Astrocyte (in vitro differentiated cells and primary cell): ENCODE measurements around the gene NEK2.

Experiments used
- CTCF ChIP-seq: IDR thresholded peaks from 2 replicates; pipeline ENCODE4 v1.5.1; 2011; ENCODE audit warnings: low read depth, mild to moderate bottlenecking, inconsistent platforms, low read length, moderate library complexity; ENCODE audit not compliant: insufficient read depth
- EZH2 ChIP-seq: IDR thresholded peaks from 2 replicates; pipeline ENCODE4 v1.6.1; 2012; ENCODE audit warnings: mild to moderate bottlenecking, low read length, inconsistent platforms; ENCODE audit not compliant: insufficient read depth

DNA sequence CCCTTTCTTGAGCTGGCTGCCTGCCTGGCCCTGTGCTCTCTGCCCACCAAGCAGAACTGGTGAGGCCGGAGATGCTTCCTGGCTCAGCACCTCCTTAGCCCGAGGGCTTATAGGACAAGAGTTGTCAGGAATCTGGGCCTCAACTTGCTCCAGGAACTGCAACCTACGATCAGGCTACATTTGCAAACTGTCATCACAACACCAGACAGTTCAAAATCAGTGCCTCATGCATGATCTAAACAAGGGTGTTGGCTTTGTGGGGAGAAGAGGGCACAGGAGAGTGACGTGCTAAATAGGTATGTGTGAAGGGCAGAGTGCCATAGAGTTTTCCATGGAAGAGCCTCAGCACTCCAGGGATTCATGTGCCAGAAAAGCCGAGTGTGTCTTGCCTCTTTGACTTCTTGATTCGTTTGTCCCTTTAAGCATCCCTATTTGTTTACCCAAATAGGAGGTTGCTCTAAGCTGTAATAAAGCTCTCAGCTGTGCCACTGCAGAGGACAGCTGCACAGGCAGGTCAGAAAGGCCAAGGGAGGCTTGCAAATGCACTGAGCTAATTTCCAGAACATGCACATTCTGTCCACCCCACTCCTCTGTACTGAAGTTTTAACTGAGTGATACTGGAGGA lies 30.2 kb upstream of the NEK2 start:
- TF ChIP-seq CTCF (no peak), EZH2 (no peak)
